IMR-90 (cell line): Measurements from ENCODE around the gene BASP1. TPM values are rescaled to one million over a fixed set of nuclear protein-coding genes. Genes with fewer than 3 reads are reported as not detected.
A peak's percentile ranks its signal among the peaks of the same experiment; 100 is the strongest.

Experiments
- ATAC-seq: fragments of 200-7000 bp; cut with Tn5 transposase; 2 replicates; pipeline ENCODE4 v1.9.1; 2020; ENCODE audit warnings: low read depth, mild to moderate bottlenecking, moderate library complexity
- BruUV-seq: library from RNA; stranded (reverse); fragments of 400-500 nt; replicated peaks from 2 replicates; lab custom pipeline; 2021; lab: Mats Ljungman, UMichigan
- CTCF ChIA-PET: fragments of 300-600 bp; formaldehyde crosslinking; extraction: SDS; loops from one replicate; lab custom pipeline; 2021; ENCODE audit warnings: antibody characterized with exemption; lab: Yijun Ruan, JAX
- POLR2A ChIA-PET: fragments of 300-600 bp; sonication (Branson Sonifier 250); formaldehyde crosslinking; loops from one replicate; lab custom pipeline; 2022; ENCODE audit warnings: antibody characterized with exemption; ENCODE audit not compliant: unreplicated experiment; lab: Charles Lee
- DNase-seq: peaks from one replicate; pipeline ENCODE4 v3.0.0; 2013
- H2AFZ ChIP-seq: replicated peaks from 2 replicates; pipeline ENCODE3; 2013; ENCODE audit warnings: low read length, mild to moderate bottlenecking; ENCODE audit not compliant: poor library complexity
- H2AK5ac ChIP-seq: 2 replicates; pipeline ENCODE4 v1.6.1; 2013; ENCODE audit warnings: low read depth, low read length, inconsistent platforms
- H2AK9ac ChIP-seq: replicated peaks from 2 replicates; pipeline ENCODE3; 2013; ENCODE audit warnings: mild to moderate bottlenecking, low read depth, low read length, moderate library complexity; ENCODE audit not compliant: poor library complexity
- H2BK120ac ChIP-seq: 2 replicates; pipeline ENCODE4 v1.6.1; 2013; ENCODE audit warnings: low read depth, low read length, inconsistent platforms
- H2BK15ac ChIP-seq: 3 replicates; pipeline ENCODE4 v1.6.1; 2013; ENCODE audit warnings: low read depth, low read length, inconsistent platforms
- H2BK20ac ChIP-seq: 2 replicates; pipeline ENCODE4 v1.6.1; 2013; ENCODE audit warnings: low read depth, mild to moderate bottlenecking, inconsistent platforms, low read length, moderate library complexity
- H2BK5ac ChIP-seq: 2 replicates; pipeline ENCODE4 v1.6.1; 2013; ENCODE audit warnings: mild to moderate bottlenecking, low read depth, low read length, inconsistent platforms; ENCODE audit not compliant: poor library complexity, severe bottlenecking
- H3K14ac ChIP-seq: replicated peaks from 2 replicates; pipeline ENCODE4 v1.6.1; 2013; ENCODE audit warnings: low read depth, low read length, inconsistent platforms
- H3K18ac ChIP-seq: 2 replicates; pipeline ENCODE4 v1.6.1; 2013; ENCODE audit warnings: low read depth, low read length, control low read depth
- H3K23ac ChIP-seq: 2 replicates; pipeline ENCODE4 v1.6.1; 2013; ENCODE audit warnings: low read depth, low read length, inconsistent platforms
- H3K27ac ChIP-seq: 2 replicates; pipeline ENCODE4 v1.5.1; 2013; ENCODE audit warnings: mild to moderate bottlenecking, control low read depth, low read length; ENCODE audit not compliant: insufficient read depth
- H3K27me3 ChIP-seq: 2 replicates; pipeline ENCODE4 v1.6.1; 2013; ENCODE audit warnings: low read length; ENCODE audit not compliant: control insufficient read depth, insufficient read depth
- H3K36me3 ChIP-seq: 2 replicates; pipeline ENCODE4 v1.6.1; 2013; ENCODE audit warnings: low read length, mixed read lengths; ENCODE audit not compliant: control insufficient read depth, insufficient read depth
- H3K4ac ChIP-seq: 2 replicates; pipeline ENCODE4 v1.6.1; 2013; ENCODE audit warnings: low read depth, low read length, inconsistent platforms
- H3K4me1 ChIP-seq: 2 replicates; pipeline ENCODE4 v1.6.1; 2013; ENCODE audit warnings: low read length, mixed read lengths; ENCODE audit not compliant: control insufficient read depth, insufficient read depth
- H3K4me2 ChIP-seq: 2 replicates; pipeline ENCODE4 v1.6.1; 2013; ENCODE audit warnings: low read depth, mild to moderate bottlenecking, control low read depth, low read length, moderate library complexity
- H3K4me3 ChIP-seq: 2 replicates; pipeline ENCODE4 v1.5.1; 2013; ENCODE audit warnings: low read depth, mild to moderate bottlenecking, control low read depth, low read length, moderate library complexity; ENCODE audit not compliant: insufficient read depth
- H3K56ac ChIP-seq: 2 replicates; pipeline ENCODE4 v1.6.1; 2013; ENCODE audit warnings: low read length, inconsistent platforms; ENCODE audit not compliant: insufficient read depth; ENCODE audit errors: extremely low read depth
- H3K79me1 ChIP-seq, 2 experiments: 2 replicates each; pipeline ENCODE4 v1.6.1; 2013; ENCODE audit warnings: low read length in 2 of 2, inconsistent platforms in 1 of 2, low read depth in 1 of 2
- H3K9ac ChIP-seq: 2 replicates; pipeline ENCODE4 v1.6.1; 2013; ENCODE audit warnings: low read depth, low read length, control low read depth
- H3K9me1 ChIP-seq: 2 replicates; pipeline ENCODE4 v1.6.1; 2013; ENCODE audit warnings: low read length, inconsistent platforms; ENCODE audit not compliant: insufficient read depth
- H3K9me3 ChIP-seq: 2 replicates; pipeline ENCODE4 v1.6.1; 2013; ENCODE audit warnings: low read length; ENCODE audit not compliant: control insufficient read depth, insufficient read depth
- H4K20me1 ChIP-seq: 2 replicates; pipeline ENCODE4 v1.6.1; 2013; ENCODE audit warnings: low read length, inconsistent platforms; ENCODE audit not compliant: insufficient read depth
- H4K5ac ChIP-seq: 2 replicates; pipeline ENCODE4 v1.6.1; 2013; ENCODE audit warnings: mild to moderate bottlenecking, low read depth, low read length, control low read depth
- H4K8ac ChIP-seq, 2 experiments: 2 replicates each; pipeline ENCODE4 v1.6.1; 2013; ENCODE audit warnings: low read depth in 2 of 2, low read length in 2 of 2, control low read depth in 1 of 2, inconsistent platforms in 1 of 2
- H4K91ac ChIP-seq: 2 replicates; pipeline ENCODE4 v1.6.1; 2013; ENCODE audit warnings: low read depth, low read length, inconsistent platforms; ENCODE audit not compliant: insufficient read depth
- BHLHE40 ChIP-seq: fragments of 150-350 bp; IDR thresholded peaks from 2 replicates; pipeline ENCODE4 v1.6.1; 2016; ENCODE audit warnings: mild to moderate bottlenecking, low read depth, low read length
- CEBPB ChIP-seq: IDR thresholded peaks from 2 replicates; pipeline ENCODE4 v1.6.1; 2012; ENCODE audit warnings: low read depth, low read length, improper control_type of control experiment
- CHD1 ChIP-seq: IDR thresholded peaks from 2 replicates; pipeline ENCODE4 v1.6.1; 2012; ENCODE audit warnings: low read depth, low read length, improper control_type of control experiment
- MAFK ChIP-seq: IDR thresholded peaks from 2 replicates; pipeline ENCODE4 v1.6.1; 2012; ENCODE audit warnings: low read depth, low read length, improper control_type of control experiment
- MAZ ChIP-seq: IDR thresholded peaks from 2 replicates; pipeline ENCODE4 v1.6.1; 2012; ENCODE audit warnings: low read depth, mild to moderate bottlenecking, low read length, improper control_type of control experiment, moderate library complexity, borderline replicate concordance
- MXI1 ChIP-seq: IDR thresholded peaks from 2 replicates; pipeline ENCODE4 v1.6.1; 2012; ENCODE audit warnings: low read depth, mild to moderate bottlenecking, low read length, moderate library complexity, borderline replicate concordance
- NFE2L2 ChIP-seq: fragments of 150-350 bp; IDR thresholded peaks from 2 replicates; pipeline ENCODE4 v1.6.1; 2016; ENCODE audit warnings: low read depth, mild to moderate bottlenecking, low read length
- POLR2A ChIP-seq: IDR thresholded peaks from 2 replicates; pipeline ENCODE4 v1.6.1; 2012; ENCODE audit warnings: mild to moderate bottlenecking, low read depth, low read length
- RAD21 ChIP-seq: IDR thresholded peaks from 2 replicates; pipeline ENCODE4 v1.6.1; 2012; ENCODE audit warnings: low read length, improper control_type of control experiment
- RFX5 ChIP-seq: IDR thresholded peaks from 2 replicates; pipeline ENCODE4 v1.8.0; 2012; ENCODE audit warnings: low read depth, mild to moderate bottlenecking, low read length, moderate library complexity
- SMC3 ChIP-seq: fragments of 150-350 bp; IDR thresholded peaks from 2 replicates; pipeline ENCODE4 v1.6.1; 2016; ENCODE audit warnings: low read depth, mild to moderate bottlenecking, antibody characterized with exemption, low read length, moderate library complexity
- WGBS, 2 experiments: methylation state at CpG; one replicate each; pipeline versions ENCODE4 v1.1.5 to v1.1.7; 2013; ENCODE audit warnings: missing lambda C conversion rate in 2 of 2; ENCODE audit not compliant: insufficient read length in 1 of 2; ENCODE audit errors: extremely low coverage in 2 of 2; 5-methylcytosine and 5-hydroxymethylcytosine counted together
- dilution Hi-C: fragments of 300-500 bp; cut with HindIII; formaldehyde crosslinking; loops from one replicate; pipeline ENCODE4 v1.14.3; 2018; ENCODE audit warnings: low sequenced_read_pairs; ENCODE audit not compliant: unreplicated experiment
- in situ Hi-C: fragments of 300-500 bp; cut with MboI; formaldehyde crosslinking; loops from 3 replicates; pipeline ENCODE4 v1.14.3; 2019; ENCODE audit warnings: low sequenced_read_pairs, inconsistent platforms, mixed read lengths
- intact Hi-C: fragments of 100-400 bp; cut with micrococcal nuclease; formaldehyde crosslinking; loops from 2 replicates; pipeline ENCODE4 v1.10.0; 2022
- polyA plus RNA-seq, 3 experiments: library from polyadenylated mRNA; depleted of rRNA; stranded (reverse); fragments of >200 nt; gene quantifications; 2 replicates each; pipeline ENCODE4 v1.2.3, GENCODE V29; 2012; ENCODE audit warnings: low replicate concordance in 1 of 3
- total RNA-seq: library from RNA; depleted of rRNA; stranded (reverse); fragments of >200 nt; gene quantifications from 2 replicates; pipeline ENCODE4 v1.2.3, GENCODE V29; 2012
- TF ChIP-seq, protein P1 (sequence below): fragments of 150-350 bp; IDR thresholded peaks from 2 replicates; pipeline ENCODE4 v1.6.1; 2017; ENCODE audit warnings: mild to moderate bottlenecking, antibody characterized with exemption, low read length, low read depth
- TF ChIP-seq, protein P2 (sequence below): fragments of 150-350 bp; IDR thresholded peaks from 2 replicates; pipeline ENCODE4 v1.6.1; 2016; ENCODE audit warnings: low read depth, mild to moderate bottlenecking, low read length, moderate library complexity, borderline replicate concordance
- TF ChIP-seq, protein P3 (sequence below): conservative IDR thresholded peaks from 2 replicates; pipeline ENCODE4 v1.5.1; 2012; ENCODE audit warnings: mild to moderate bottlenecking, low read depth, low read length, improper control_type of control experiment

BASP1 gene
- total and polyA plus RNA-seq, 2 of the 4 experiments (the other 2 are of a cell fraction): 39.6 to 103 TPM

DNA sequence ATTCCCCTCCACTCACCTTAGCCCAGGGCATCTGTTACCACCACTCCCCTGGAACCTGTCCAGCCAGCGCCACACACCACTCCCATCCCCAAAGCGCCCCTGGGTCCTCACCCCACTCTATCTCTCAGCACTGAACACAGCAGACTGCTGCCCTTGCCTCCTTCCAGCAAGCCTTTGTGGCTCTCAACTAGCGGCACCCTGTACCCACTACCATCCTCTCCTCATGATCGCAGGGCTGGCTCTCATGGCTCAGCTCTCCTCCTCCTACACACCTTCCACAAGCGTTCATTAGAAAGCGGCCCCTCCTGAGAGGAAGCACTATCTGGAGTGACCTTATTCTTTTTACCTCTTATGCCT, 13.3 kb upstream of the BASP1 start:
- POLR2A ChIA-PET: no interaction called here
- in situ Hi-C loops: loop anchor here (10.0 kb wide), 2 partner anchors 729 to 1039 kb away; no protein-coding TSS in a partner anchor
- dilution Hi-C loops: no loop called here
- no peak overlapping the region for H3K4me2 ChIP-seq
- no peaks in the 10 kb centered on the region for H3K79me1 ChIP-seq
- no peak overlapping the region for H3K27ac ChIP-seq
- no peak overlapping the region for H2AK9ac ChIP-seq
- H3K9me1 ChIP-seq: 0 out of 2 replicates have a peak, but pooled peaks cover 4% of the 10 kb centered on the region
- peak overlapping the region; percentile 39 for H2AFZ ChIP-seq
- WGBS, 2 experiments: 61% methylated on average over 4 of the region's 6 CpGs; no CpG with 5 or more reads in 1 of the 2 experiments
- H4K5ac ChIP-seq: no peak overlapping the region
- H3K27me3 ChIP-seq: no peaks in the 10 kb centered on the region
- H3K4me1 ChIP-seq: no peaks in the 10 kb centered on the region; the same call in 1 of the 2 replicates
- no peak overlapping the region for H2BK5ac ChIP-seq
- H3K14ac ChIP-seq: no peak overlapping the region
- H4K91ac ChIP-seq: no peak overlapping the region
- intact Hi-C loops: loop anchor here (5.0 kb wide), 1 partner anchor 652 kb away; no protein-coding TSS in a partner anchor
- no TSS peak for BruUV-seq
- H2BK15ac ChIP-seq: no peak overlapping the region
- H3K23ac ChIP-seq: no peak overlapping the region
- ATAC-seq (no peak), DNase-seq (no peak)
- no peak overlapping the region for H3K18ac ChIP-seq
- no peak overlapping the region for H3K9ac ChIP-seq
- no peak overlapping the region for H3K4me3 ChIP-seq
- H4K8ac ChIP-seq: no peak overlapping the region
- no peaks in the 10 kb centered on the region; the same call in 1 of the 2 replicates for H4K20me1 ChIP-seq
- H2AK5ac ChIP-seq: no peak overlapping the region
- TF ChIP-seq, protein P1, sequence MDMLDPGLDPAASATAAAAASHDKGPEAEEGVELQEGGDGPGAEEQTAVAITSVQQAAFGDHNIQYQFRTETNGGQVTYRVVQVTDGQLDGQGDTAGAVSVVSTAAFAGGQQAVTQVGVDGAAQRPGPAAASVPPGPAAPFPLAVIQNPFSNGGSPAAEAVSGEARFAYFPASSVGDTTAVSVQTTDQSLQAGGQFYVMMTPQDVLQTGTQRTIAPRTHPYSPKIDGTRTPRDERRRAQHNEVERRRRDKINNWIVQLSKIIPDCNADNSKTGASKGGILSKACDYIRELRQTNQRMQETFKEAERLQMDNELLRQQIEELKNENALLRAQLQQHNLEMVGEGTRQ: no peak
- TF ChIP-seq MXI1: no peak
- TF ChIP-seq, protein P2, sequence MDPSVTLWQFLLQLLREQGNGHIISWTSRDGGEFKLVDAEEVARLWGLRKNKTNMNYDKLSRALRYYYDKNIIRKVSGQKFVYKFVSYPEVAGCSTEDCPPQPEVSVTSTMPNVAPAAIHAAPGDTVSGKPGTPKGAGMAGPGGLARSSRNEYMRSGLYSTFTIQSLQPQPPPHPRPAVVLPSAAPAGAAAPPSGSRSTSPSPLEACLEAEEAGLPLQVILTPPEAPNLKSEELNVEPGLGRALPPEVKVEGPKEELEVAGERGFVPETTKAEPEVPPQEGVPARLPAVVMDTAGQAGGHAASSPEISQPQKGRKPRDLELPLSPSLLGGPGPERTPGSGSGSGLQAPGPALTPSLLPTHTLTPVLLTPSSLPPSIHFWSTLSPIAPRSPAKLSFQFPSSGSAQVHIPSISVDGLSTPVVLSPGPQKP: no peak
- TF ChIP-seq CHD1: no peak
- no peak for TF ChIP-seq BHLHE40
- no peak for TF ChIP-seq CEBPB
- no peak for TF ChIP-seq SMC3
- TF ChIP-seq POLR2A: no peak
- no peak for TF ChIP-seq RAD21
- no peak for TF ChIP-seq RFX5
- no peak for TF ChIP-seq MAZ
- TF ChIP-seq MAFK: no peak
- TF ChIP-seq, protein P3, sequence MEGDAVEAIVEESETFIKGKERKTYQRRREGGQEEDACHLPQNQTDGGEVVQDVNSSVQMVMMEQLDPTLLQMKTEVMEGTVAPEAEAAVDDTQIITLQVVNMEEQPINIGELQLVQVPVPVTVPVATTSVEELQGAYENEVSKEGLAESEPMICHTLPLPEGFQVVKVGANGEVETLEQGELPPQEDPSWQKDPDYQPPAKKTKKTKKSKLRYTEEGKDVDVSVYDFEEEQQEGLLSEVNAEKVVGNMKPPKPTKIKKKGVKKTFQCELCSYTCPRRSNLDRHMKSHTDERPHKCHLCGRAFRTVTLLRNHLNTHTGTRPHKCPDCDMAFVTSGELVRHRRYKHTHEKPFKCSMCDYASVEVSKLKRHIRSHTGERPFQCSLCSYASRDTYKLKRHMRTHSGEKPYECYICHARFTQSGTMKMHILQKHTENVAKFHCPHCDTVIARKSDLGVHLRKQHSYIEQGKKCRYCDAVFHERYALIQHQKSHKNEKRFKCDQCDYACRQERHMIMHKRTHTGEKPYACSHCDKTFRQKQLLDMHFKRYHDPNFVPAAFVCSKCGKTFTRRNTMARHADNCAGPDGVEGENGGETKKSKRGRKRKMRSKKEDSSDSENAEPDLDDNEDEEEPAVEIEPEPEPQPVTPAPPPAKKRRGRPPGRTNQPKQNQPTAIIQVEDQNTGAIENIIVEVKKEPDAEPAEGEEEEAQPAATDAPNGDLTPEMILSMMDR: no peak
- TF ChIP-seq NFE2L2: no peak
- no peaks in the 10 kb centered on the region for H3K36me3 ChIP-seq
- H2BK120ac ChIP-seq: no peak overlapping the region
- no peak overlapping the region for H2BK20ac ChIP-seq
- CTCF ChIA-PET: interaction anchor here (0.6 to 1.0 kb wide), 3 partner anchors 14 to 703 kb away, joined by 3 to 4 read pairs (median 3); no protein-coding TSS in a partner anchor
- H3K4ac ChIP-seq: no peak overlapping the region
- no peaks in the 10 kb centered on the region for H3K9me3 ChIP-seq
- H3K56ac ChIP-seq: no peak overlapping the region
